Neural cell (in vitro differentiated cells): Measurements from ENCODE around the gene KIAA0513.

Experiments
- CTCF ChIP-seq: fragments of 450-650 bp; IDR thresholded peaks from 2 replicates; pipeline ENCODE4 v1.5.1; 2014; ENCODE audit warnings: antibody characterized with exemption, mild to moderate bottlenecking, moderate library complexity; ENCODE audit not compliant: poor library complexity, severe bottlenecking
- EP300 ChIP-seq: fragments of 450-650 bp; conservative IDR thresholded peaks from 2 replicates; pipeline ENCODE4 v1.6.1; 2014; ENCODE audit warnings: antibody characterized with exemption, mild to moderate bottlenecking, moderate library complexity; ENCODE audit not compliant: poor library complexity, severe bottlenecking
- EZH2 ChIP-seq: fragments of 200-600, 300-800 bp; shearing (Covaris generic), sonication (generic); IDR thresholded peaks from 2 replicates; pipeline ENCODE4 v1.6.1; 2014; ENCODE audit warnings: antibody characterized with exemption, low read length, borderline replicate concordance, mild to moderate bottlenecking; ENCODE audit not compliant: insufficient read depth, poor library complexity, severe bottlenecking
- POLR2AphosphoS5 ChIP-seq: IDR thresholded peaks from 2 replicates; pipeline ENCODE4 v1.6.1; 2012
- RAD21 ChIP-seq: fragments of 450-650 bp; conservative IDR thresholded peaks from 2 replicates; pipeline ENCODE4 v1.6.1; 2014; ENCODE audit warnings: antibody characterized with exemption, mild to moderate bottlenecking, moderate library complexity
- REST ChIP-seq: IDR thresholded peaks from 2 replicates; pipeline ENCODE4 v1.6.1; 2012; ENCODE audit warnings: borderline replicate concordance
- SMC3 ChIP-seq: fragments of 450-650 bp; conservative IDR thresholded peaks from 2 replicates; pipeline ENCODE4 v1.6.1; 2014; ENCODE audit warnings: antibody characterized with exemption, mild to moderate bottlenecking, moderate library complexity; ENCODE audit not compliant: poor library complexity
- TAF1 ChIP-seq: IDR thresholded peaks from 2 replicates; pipeline ENCODE4 v1.6.1; 2012; ENCODE audit warnings: low read depth

- TF ChIP-seq CTCF = no peak
- TF ChIP-seq POLR2AphosphoS5 = no peak
- TF ChIP-seq TAF1 = no peak
- TF ChIP-seq REST = no peak
- TF ChIP-seq EZH2 = no peak
- TF ChIP-seq RAD21 = no peak
- no peak for TF ChIP-seq EP300
- no peak for TF ChIP-seq SMC3
Measured at GRCh38 chr16:84982434-84982833, 45.2 kb upstream of the KIAA0513 start.
